Caco-2 (cell line): Measurements from ENCODE around the gene NINJ1. TPM values are rescaled to one million over a fixed set of nuclear protein-coding genes. Genes with fewer than 3 reads are reported as not detected.

Experiments
- BruUV-seq: library from RNA; stranded (reverse); fragments of 400-500 nt; replicated peaks from 2 replicates; lab custom pipeline; 2021; lab: Mats Ljungman, UMichigan
- CTCF ChIA-PET: fragments of 300-600 bp; sonication (Branson Sonifier 250); formaldehyde crosslinking; loops from one replicate; lab custom pipeline; 2022; ENCODE audit warnings: antibody characterized with exemption; lab: Charles Lee
- POLR2A ChIA-PET: fragments of 300-600 bp; sonication (Branson Sonifier 250); formaldehyde crosslinking; loops from one replicate; lab custom pipeline; 2022; ENCODE audit warnings: antibody characterized with exemption; lab: Charles Lee
- DNase-seq, 2 experiments: peaks; one replicate each; pipeline versions ENCODE4 v3.0.0 to v3.0.0-alpha.2; 2020 to 2022
- H3K27me3 ChIP-seq: replicated peaks from 2 replicates; pipeline ENCODE4 v1.6.0; 2011; ENCODE audit warnings: low read length; ENCODE audit not compliant: control insufficient read depth, insufficient read depth
- H3K36me3 ChIP-seq: 2 replicates; pipeline ENCODE4 v1.5.1; 2011; ENCODE audit warnings: low read length; ENCODE audit not compliant: control insufficient read depth, insufficient read depth
- H3K4me1 ChIP-seq: fragments of 250-450 bp; sonication (Bioruptor Pico); 2 replicates; pipeline ENCODE4 v1.5.1; 2020; ENCODE audit warnings: mild to moderate bottlenecking
- H3K4me3 ChIP-seq: 2 replicates; pipeline ENCODE4 v1.5.1; 2011; ENCODE audit warnings: low read depth, mild to moderate bottlenecking, control low read depth, low read length
- H3K9me3 ChIP-seq: fragments of 250-450 bp; sonication (Bioruptor Pico); 2 replicates; pipeline ENCODE4 v1.5.1; 2020; ENCODE audit warnings: mild to moderate bottlenecking, moderate library complexity
- H3K27ac Mint-ChIP-seq: one replicate; pipeline ENCODE4 v1.8.0; 2022; ENCODE audit warnings: mixed read lengths; ENCODE audit not compliant: unreplicated experiment
- H3K27me3 Mint-ChIP-seq: one replicate; pipeline ENCODE4 v1.8.0; 2022; ENCODE audit warnings: mixed read lengths; ENCODE audit not compliant: insufficient read depth, unreplicated experiment
- H3K36me3 Mint-ChIP-seq: one replicate; pipeline ENCODE4 v1.8.0; 2022; ENCODE audit warnings: mild to moderate bottlenecking, mixed read lengths; ENCODE audit not compliant: insufficient read depth, unreplicated experiment
- H3K4me1 Mint-ChIP-seq: one replicate; pipeline ENCODE4 v1.8.0; 2022; ENCODE audit warnings: low read depth, mixed read lengths; ENCODE audit not compliant: unreplicated experiment
- H3K4me3 Mint-ChIP-seq: one replicate; pipeline ENCODE4 v1.8.0; 2022; ENCODE audit warnings: mild to moderate bottlenecking, moderate library complexity, mixed read lengths; ENCODE audit not compliant: unreplicated experiment
- H3K9me3 Mint-ChIP-seq: one replicate; pipeline ENCODE4 v1.8.0; 2022; ENCODE audit warnings: mixed read lengths; ENCODE audit not compliant: unreplicated experiment
- CTCF ChIP-seq, 2 experiments: fragments of 200-600 bp in 1 of 2; IDR thresholded peaks; 1 replicate in 1 of 2; 2 replicates in 1 of 2; pipeline versions ENCODE4 v1.5.1 to v1.8.0; 2011 to 2022; ENCODE audit warnings: antibody characterized with exemption in 1 of 2, control low read depth in 1 of 2, inconsistent platforms in 1 of 2, low read depth in 1 of 2, low read length in 1 of 2, mild to moderate bottlenecking in 1 of 2, moderate library complexity in 1 of 2; ENCODE audit not compliant: insufficient read depth in 1 of 2, severe bottlenecking in 1 of 2, unreplicated experiment in 1 of 2
- intact Hi-C: fragments of 100-400 bp; cut with micrococcal nuclease; formaldehyde crosslinking; loops from one replicate; pipeline ENCODE4 v1.10.0; 2022; ENCODE audit not compliant: unreplicated experiment
- total RNA-seq: library from RNA; stranded (reverse); gene quantifications from 2 replicates; pipeline ENCODE4 v1.2.3, GENCODE V29; 2022

Gene NINJ1
- total RNA-seq, 1 experiment from 2014 or later: 35.6 TPM

GRCh38 chr9:93089481-93089991 lies 44.5 kb downstream of the NINJ1 start:
- Histone ChIP-seq H3K36me3 (no peaks in the 10 kb centered on the region), H3K27me3 (no peaks in the 10 kb centered on the region), H3K9me3 (no peaks in the 10 kb centered on the region), H3K4me3 (no peak overlapping the region), H3K4me1 (no peaks in the 10 kb centered on the region; the same call in 1 of the 2 replicates)
- Mint-ChIP-seq H3K27me3 (no peaks in the 10 kb centered on the region), H3K4me3 (no peak overlapping the region), H3K27ac (no peak overlapping the region), H3K4me1 (no peaks in the 10 kb centered on the region), H3K36me3 (no peaks in the 10 kb centered on the region), H3K9me3 (no peaks in the 10 kb centered on the region)
- TF ChIP-seq CTCF (IDR thresholded peaks at IDR 0.05; ENCODE audit: insufficient read depth in 1 of 2, low read depth in 1 of 2, low read length in 1 of 2, severe bottlenecking in 1 of 2, unreplicated experiment in 1 of 2): no peak
- intact Hi-C loops: no loop called here
- DNase-seq: no peak
- CTCF ChIA-PET: no interaction called here
- no TSS peak for BruUV-seq
- POLR2A ChIA-PET: no interaction called here

GRCh38 chr9:93089024-93089423 lies 45.0 kb downstream of the NINJ1 start:
- intact Hi-C loops: no loop called here
- no peak for DNase-seq
- Histone ChIP-seq H3K27me3 (no peaks in the 10 kb centered on the region), H3K36me3 (no peaks in the 10 kb centered on the region), H3K4me3 (no peak overlapping the region), H3K9me3 (no peaks in the 10 kb centered on the region), H3K4me1 (no peaks in the 10 kb centered on the region)
- no peak for TF ChIP-seq CTCF (IDR thresholded peaks at IDR 0.05; ENCODE audit: insufficient read depth in 1 of 2, low read depth in 1 of 2, low read length in 1 of 2, severe bottlenecking in 1 of 2, unreplicated experiment in 1 of 2)
- BruUV-seq: no TSS peak
- no peaks in the 10 kb centered on the region for H3K27me3 Mint-ChIP-seq
- no peaks in the 10 kb centered on the region for H3K36me3 Mint-ChIP-seq
- ChIA-PET CTCF (no interaction called here), POLR2A (no interaction called here)
- H3K4me1 Mint-ChIP-seq: no peaks in the 10 kb centered on the region
- H3K4me3 Mint-ChIP-seq: no peak overlapping the region
- no peak overlapping the region for H3K27ac Mint-ChIP-seq
- no peaks in the 10 kb centered on the region for H3K9me3 Mint-ChIP-seq

GRCh38 chr9:93088656-93089015 lies 45.4 kb downstream of the NINJ1 start:
- H3K36me3 ChIP-seq: no peaks in the 10 kb centered on the region
- H3K9me3 ChIP-seq: no peaks in the 10 kb centered on the region
- DNase-seq: no peak
- Mint-ChIP-seq H3K27me3 (no peaks in the 10 kb centered on the region), H3K4me1 (no peaks in the 10 kb centered on the region), H3K36me3 (no peaks in the 10 kb centered on the region), H3K9me3 (no peaks in the 10 kb centered on the region), H3K27ac (no peak overlapping the region), H3K4me3 (no peak overlapping the region)
- BruUV-seq: no TSS peak
- H3K4me1 ChIP-seq: no peaks in the 10 kb centered on the region
- H3K27me3 ChIP-seq: no peaks in the 10 kb centered on the region
- ChIA-PET CTCF (no interaction called here), POLR2A (no interaction called here)
- H3K4me3 ChIP-seq: no peak overlapping the region
- intact Hi-C loops: no loop called here
- no peak for TF ChIP-seq CTCF (IDR thresholded peaks at IDR 0.05; ENCODE audit: insufficient read depth in 1 of 2, low read depth in 1 of 2, low read length in 1 of 2, severe bottlenecking in 1 of 2, unreplicated experiment in 1 of 2)
